Activated CD8-positive, alpha-beta memory T cell treated with anti-CD3 and anti-CD28 coated beads, Interleukin-2, amount 50 U/mL, for 24 hours (primary cell): Measurements from ENCODE around the gene ROBO3.

ENCODE experiments used
- DNase-seq: peaks from one replicate; pipeline ENCODE4 v3.0.0-alpha.2; 2020; ENCODE audit errors: extremely low read depth

Gene ROBO3

GRCh38 chr11:124842305-124842704 lies 22.9 kb upstream of the ROBO3 start:
- DNase-seq, result no peak

DNA sequence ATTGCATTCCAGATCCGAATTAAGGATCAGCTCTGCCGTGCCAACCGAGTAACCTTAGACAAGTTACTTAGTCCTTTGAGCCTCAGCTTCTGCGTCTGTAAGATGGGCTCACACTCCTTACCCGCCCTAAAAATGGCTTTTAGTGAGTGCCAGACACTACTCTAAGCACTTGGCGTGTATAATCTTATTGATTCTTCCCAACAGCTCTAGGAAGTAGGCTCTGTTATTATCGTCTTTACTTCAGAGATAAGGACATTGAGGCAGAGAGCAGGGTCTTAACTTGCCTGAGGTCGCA lies 21.7 kb upstream of the ROBO3 start:
- DNase-seq, result no peak

GRCh38 chr11:124844664-124845079 lies 20.6 kb upstream of the ROBO3 start:
- no peak for DNase-seq

DNA sequence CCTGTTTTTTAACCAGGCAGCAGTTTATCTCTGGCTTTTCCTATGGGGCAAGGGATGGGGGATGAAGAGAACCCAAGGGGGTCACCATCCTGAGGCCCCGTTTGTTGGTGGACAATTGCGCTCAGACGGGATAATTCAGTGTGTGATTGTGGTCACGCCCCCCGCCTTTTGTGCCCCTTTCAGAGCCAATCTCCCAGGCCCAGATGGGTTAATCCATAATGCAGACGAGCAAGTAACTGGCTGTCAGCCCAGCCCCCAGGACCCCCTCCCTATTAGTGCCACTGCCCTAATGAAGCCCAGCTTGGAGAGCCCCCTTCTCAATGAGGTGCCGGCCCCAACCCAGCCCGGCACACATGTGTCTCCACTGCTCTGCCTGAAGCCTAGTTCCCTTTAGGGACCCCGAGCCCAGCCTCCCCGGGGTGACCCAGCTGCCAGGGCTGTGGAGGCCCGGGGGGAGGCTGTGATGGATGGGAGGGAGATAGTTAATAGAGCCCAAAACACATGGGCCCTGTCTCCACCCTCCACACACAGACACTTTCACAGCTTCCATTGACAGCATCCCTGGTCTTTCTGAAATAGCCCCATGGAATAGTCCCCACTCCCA lies 19.1 kb upstream of the ROBO3 start:
- no peak for DNase-seq

GRCh38 chr11:124859171-124859570 lies 6.1 kb upstream of the ROBO3 start:
- no peak for DNase-seq

- no peak for DNase-seq
Measured at GRCh38 chr11:124861670-124862069, 3.6 kb upstream of the ROBO3 start.

DNA sequence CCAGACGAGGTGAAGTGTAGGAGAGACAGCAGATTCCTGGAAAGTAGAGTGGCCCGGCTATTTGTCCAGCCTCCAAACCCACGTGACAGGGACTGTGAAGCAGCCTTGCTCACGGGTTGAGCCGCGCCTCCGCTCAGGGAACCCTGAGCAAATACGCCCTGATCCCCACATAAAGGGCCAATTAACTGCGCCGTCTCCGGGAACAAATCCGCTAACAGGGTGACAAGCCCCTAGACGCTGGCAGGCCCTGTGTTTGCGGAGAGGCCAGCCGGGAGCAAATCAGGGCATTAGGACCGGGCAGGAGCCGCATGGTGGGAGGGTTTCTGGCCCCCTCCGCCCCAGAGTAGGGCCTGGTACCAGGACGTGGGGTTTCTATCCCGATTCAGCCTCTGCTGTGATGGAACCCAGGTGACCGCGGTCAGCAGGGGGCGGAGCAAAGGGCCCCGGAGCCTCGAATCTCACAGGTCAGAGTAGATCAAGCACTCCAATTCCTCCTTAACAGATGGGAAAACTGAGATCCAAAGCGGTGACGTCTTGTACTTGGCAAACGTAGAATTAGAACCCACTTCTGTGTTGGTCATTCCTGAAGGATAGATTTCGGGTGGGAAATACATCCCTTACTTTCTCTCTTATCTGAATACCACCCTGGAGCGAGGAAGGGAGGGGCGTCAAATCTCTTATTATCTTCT lies 2.0 kb upstream of the ROBO3 start:
- no peak for DNase-seq

DNA sequence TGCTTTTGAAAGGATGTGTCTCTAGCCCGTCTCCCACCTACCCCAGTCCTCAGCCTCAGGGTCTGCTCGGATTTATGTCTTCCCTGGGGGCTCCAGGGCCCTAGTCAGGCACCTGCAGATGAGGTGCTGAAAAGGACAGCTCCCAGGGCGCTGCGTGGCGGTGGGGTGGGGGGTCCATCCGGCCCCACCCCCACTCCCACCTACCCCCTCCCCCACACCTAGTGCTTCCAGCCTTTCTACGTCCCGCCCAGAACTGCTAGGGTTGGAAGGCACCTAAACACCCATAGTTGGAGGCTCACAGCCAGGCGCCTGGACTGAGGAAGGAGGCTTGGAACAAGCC lies 1.4 kb upstream of the ROBO3 start:
- no peak for DNase-seq

DNA sequence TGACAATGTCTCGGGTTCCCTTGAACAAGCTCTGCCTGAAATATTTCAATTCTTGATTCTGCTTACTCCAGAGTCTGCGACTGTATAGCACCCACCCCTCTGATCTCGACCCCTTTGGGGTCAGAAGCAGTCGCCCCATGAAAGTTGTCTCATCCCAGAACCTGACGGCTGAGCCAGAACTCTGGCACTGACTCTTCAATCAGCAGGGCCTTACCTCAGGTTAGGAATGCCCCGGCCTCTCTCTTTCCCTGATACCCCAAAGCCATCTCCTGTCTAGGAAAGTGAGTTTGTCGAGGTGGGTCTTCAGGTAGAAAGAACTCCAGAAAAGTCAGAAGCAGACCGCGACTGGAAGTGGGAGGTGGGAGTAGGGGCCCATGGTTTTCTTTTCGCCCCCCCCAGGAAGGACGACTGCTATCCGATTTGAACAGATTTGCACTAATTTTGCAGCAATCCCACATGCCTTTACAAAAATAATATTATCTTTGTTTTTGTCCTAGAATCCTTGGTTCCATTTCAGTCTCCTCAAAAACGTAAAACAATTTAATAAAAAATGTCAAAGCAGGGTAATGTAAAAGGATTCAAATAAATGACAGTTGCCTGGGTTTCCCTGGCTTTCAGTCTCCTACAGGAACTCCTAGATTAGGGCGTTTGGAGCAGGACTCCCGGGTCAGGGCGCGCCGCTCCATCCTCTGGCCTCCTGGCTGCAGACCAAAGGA lies 898 bp upstream of the ROBO3 start:
- DNase-seq, result no peak

DNA sequence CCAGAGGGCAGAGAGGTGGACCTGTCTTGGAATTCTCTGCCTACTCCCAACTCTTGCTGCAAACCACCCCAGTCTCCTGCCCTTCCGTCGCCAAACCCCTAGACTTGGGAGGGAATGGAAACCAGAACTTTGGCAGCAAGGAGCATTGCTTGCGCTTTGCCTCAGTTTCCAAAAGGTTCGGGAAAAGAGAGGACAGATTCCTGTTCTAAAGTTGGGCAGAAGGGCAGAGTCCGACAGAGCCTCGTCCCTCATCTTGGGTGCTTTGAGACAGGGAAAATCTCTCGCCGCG lies 396 bp upstream of the ROBO3 start:
- no peak for DNase-seq

DNA sequence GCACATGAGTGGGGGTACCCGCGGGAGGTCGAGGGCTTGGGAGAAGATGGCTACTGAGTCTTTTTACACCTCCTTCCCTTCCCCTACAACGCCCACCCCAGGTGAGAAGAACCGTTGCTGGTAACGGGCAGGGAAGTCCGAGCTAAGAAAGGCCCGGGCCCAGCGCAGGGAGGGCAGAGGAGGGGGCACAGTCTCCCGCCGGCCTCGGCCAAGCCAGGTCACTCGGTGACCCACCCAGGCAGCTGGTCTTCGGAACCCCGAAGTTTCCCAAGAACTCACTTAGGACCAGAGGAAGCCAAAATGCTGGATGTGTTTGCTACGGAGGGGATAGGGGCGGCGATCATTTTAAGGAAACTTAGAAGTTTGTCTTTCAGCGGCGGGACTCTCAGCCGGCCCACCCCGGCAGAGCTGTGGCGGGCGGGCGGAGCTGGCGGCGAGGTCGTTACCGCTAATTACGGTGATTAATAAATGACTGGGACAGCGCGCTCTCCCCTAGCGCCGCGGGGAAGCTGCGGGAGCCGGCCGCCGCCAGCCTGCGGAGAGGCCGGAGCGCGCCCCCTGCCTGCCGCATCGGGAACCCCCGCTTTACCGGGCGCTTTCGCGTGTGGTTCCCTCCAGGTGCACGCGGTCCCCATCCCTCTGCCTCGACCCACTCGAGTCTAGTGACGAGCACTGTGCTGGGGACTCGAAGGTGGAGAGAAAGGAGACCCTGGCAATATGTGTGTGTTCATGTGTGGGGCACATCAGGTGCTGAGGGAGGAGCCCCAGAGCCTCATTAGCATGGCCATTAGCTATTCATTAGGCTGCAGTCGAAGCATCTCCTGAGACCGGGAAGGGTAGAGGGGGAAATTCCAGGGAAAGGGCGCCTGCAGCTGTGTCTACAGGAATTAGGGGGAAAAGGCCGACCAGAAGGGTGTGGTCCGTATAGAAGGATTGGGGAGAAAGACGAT lies 945 bp downstream of the ROBO3 start:
- DNase-seq, result no peak

DNA sequence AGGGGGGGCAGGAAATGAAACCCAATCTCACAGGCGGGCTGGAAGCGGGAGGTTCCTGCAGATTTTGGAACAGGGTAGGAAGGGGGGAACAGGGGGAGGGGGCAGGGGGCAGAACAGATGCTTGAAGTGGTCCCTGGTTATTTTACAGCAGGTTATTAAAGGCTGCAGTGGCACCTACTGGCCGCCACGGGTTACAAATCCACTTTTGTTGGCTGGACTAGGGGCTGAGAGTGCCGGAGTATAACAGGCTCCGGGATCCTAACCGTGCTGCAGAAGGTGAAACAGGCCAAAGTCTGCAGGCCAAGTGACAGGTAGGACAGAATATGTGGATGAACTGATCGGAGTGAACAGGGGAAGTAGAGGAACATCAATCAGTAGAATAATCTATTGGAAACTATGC lies 2.5 kb downstream of the ROBO3 start:
- no peak for DNase-seq

DNA sequence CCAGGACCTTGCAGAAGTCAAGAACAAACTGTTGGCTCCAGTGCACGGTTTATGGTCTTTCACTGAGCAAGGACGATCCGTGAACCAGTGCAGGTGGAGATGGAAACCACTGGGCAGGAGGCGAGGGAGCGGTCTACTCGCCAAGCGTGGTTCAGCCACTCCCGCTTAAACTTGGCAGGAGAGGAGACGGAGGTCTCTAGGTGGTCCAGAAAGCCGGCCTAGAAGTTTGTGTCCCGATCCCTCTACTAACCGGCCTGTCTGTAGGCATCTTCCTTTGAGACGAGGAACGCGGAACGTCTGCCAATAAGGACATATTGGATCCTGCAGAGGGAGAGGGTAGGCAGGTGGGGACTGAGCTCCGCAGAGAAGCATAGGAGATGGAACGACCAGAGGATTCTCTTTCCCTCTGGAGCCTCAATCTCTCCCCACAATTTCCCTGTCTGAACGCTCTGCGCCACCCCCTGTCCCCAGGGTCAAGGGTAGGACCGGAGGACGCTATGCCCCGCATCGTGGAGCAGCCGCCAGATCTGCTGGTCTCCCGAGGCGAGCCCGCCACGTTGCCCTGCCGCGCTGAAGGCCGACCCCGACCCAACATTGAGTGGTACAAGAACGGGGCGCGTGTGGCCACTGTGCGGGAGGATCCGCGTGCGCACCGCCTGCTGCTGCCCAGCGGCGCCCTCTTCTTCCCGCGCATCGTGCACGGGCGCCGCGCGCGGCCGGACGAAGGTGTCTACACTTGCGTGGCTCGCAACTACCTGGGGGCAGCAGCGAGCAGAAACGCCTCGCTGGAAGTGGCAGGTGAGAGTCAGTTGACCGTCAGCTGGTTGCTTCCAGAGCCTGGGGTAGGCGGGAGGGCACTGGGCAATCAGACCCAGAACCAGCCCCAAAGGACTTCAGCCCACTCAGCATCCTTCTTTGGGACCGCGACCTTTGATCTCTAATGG lies 3.4 kb downstream of the ROBO3 start:
- no peak for DNase-seq

DNA sequence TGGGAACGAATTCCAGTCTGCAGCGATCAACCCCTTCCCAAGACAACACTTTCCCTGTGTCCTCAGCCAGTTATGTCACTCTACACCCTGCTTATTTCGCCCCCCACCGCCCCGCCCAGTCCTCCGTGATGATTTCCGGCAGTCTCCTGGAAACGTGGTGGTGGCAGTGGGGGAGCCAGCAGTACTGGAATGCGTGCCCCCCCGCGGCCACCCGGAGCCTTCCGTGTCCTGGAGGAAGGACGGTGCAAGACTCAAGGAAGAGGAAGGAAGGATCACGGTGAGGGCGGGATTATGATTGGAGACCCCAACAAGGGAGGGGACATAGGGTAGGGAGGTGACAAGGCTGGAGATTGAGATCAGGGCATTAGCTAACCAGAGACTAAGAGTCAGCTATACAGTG lies 4.1 kb downstream of the ROBO3 start:
- no peak for DNase-seq

DNA sequence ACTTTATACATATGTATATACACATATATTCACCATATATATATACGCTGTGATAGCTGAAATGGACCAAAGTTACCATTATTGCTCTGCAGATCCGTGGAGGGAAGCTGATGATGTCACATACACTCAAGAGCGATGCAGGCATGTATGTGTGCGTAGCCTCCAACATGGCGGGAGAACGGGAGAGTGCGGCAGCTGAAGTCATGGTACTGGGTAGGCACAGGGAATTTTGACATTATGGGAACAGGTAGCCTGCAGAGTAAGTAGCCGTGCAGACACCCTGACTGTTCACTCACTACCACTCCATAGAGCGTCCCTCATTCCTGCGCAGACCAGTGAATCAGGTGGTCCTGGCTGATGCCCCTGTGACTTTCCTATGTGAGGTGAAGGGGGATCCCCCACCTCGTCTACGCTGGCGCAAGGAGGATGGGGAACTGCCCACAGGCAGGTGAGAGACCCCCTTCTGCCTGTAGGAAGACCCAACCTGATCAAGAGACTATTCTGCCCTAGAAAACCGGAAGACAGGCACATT lies 4.7 kb downstream of the ROBO3 start:
- DNase-seq, result no peak

DNA sequence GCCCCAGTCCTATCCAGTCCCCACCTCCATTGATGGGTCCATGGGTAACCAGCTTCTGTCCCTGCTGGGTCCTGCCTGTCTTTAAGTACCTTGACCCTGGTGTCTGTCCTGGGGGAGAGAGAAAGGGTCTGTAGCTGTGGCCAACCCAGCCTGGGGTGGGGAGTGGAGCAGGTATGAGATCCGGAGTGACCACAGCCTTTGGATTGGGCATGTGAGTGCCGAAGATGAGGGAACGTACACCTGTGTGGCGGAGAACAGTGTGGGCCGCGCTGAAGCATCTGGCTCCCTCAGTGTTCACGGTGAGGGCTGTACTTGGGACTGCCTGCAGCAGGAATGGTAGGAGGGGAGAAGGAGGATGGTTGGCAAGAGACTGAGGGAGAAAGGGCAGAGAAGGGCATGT lies 5.2 kb downstream of the ROBO3 start:
- DNase-seq, result no peak

DNA sequence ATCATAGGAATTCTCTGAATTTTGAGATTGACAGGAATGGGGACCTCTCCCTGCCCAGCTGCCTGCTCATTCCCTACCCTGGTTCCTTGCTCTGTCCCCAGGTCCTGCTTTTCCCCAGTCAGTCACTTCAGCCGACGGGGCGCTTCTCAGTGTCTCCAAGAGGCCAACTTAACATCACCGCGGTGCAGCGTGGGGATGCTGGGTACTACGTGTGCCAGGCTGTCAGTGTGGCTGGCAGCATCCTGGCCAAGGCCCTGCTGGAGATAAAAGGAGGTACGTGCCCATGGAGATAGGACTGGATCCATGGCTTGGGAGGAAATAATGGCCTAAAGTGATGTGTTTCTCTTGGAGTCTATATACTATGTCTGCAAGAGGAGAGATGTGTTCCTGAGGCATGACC lies 7.0 kb downstream of the ROBO3 start:
- DNase-seq, result no peak

GRCh38 chr11:124872741-124873140 lies 7.5 kb downstream of the ROBO3 start:
- DNase-seq, result no peak

DNA sequence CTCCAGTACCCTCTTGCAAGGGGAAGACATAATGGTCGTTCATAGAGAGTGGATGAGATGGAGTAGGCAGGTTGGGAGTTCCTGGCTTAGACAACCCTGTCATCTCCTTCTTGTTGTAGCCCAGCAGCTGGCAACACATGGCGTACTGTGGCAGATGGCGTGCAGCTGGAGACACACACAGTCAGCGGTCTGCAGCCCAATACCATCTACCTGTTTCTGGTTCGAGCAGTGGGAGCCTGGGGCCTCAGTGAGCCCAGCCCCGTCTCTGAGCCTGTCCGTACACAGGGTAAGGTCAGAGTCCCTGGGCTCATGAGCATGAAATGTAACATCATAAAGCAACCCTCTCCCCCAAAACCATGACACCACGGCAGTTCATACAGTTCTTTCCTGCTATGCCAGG lies 8.7 kb downstream of the ROBO3 start:
- DNase-seq, result no peak

DNA sequence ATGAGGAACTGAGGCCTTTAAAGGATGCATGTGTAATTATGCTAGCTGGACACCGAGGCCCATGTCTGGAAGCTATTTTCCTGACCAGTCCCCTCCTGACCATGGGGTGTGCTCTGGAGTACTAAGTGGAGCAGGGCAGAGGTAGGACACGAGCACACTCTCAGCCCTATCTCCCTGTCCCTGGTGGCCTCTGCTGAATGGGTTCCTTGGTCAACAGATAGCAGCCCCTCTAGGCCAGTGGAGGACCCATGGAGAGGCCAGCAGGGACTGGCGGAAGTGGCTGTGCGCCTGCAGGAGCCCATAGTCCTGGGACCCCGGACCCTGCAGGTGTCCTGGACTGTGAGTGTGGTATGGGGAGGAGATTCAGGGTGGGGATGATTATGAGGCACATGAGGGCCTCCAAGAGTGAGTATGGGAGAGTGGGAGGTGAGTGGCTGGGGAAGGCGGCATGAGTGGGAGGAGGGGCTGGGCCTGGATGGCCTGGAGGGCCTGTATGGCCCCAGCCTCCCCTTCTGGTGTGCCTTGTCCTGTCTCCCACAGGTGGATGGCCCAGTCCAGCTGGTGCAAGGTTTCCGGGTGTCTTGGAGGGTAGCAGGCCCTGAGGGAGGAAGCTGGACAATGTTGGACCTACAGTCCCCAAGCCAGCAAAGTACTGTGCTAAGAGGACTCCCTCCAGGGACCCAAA lies 9.5 kb downstream of the ROBO3 start:
- no peak for DNase-seq

DNA sequence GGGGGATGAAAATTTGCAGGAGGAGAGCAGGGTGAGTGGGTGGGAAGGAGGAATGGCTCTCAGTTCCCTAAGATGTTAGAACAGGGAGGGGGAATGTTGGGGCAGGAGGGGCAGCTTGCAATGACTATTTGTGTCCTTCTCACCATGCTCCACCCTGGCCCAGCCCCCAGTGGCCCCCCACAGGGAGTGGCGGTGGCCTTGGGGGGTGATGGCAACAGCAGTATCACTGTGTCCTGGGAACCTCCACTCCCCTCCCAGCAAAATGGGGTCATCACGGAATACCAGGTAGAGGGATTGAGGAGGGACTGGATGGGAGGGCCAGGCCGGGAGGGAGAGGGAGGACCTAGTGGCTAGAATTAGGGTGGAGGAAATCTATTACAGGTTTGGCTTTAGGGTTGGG lies 10.2 kb downstream of the ROBO3 start:
- no peak for DNase-seq
